NCI-H748 (cell line): ENCODE data around the gene ACOT13.
"Not testable (repeated sequence)": the region's sequence is repeated elsewhere in the genome, so short reads cannot be mapped to it uniquely, and the experiment has no call there.

Source experiments
- DNase-seq: peaks from one replicate; lab custom pipeline; 2025; ENCODE audit not compliant: unreplicated experiment; lab: John Stamatoyannopoulos, UW

The ACOT13 gene

GRCh38 chr6:24666641-24667377 lies at the start of gene ACOT13, which contains the start of gene TDP2:
ACOT13 (plus strand) TSS chr6:24667077; CDS start chr6:24667264, 187 bp downstream.
TDP2 (minus strand) TSS chr6:24666899; CDS start chr6:24666862, 37 bp downstream.
- DNase-seq = peak; percentile 96

- no peak for DNase-seq
Measured at GRCh38 chr6:24619661-24620060, 47.2 kb upstream of the ACOT13 start.

- DNase-seq = no peak
Measured at GRCh38 chr6:24620637-24621036, 46.2 kb upstream of the ACOT13 start.

- no peak for DNase-seq
Measured at GRCh38 chr6:24621626-24622289, 45.1 kb upstream of the ACOT13 start.

- no peak for DNase-seq
Measured at GRCh38 chr6:24630856-24631505, 35.9 kb upstream of the ACOT13 start.

- DNase-seq = no peak
Measured at GRCh38 chr6:24631671-24632070, 35.2 kb upstream of the ACOT13 start.

GRCh38 chr6:24632573-24632972 lies 34.3 kb upstream of the ACOT13 start:
- DNase-seq = no peak

- DNase-seq = no peak
Measured at GRCh38 chr6:24636681-24637080, 30.2 kb upstream of the ACOT13 start.

GRCh38 chr6:24640166-24640565 lies 26.7 kb upstream of the ACOT13 start:
- no peak for DNase-seq

GRCh38 chr6:24640631-24641030 lies 26.2 kb upstream of the ACOT13 start:
- not testable (repeated sequence) for DNase-seq

- DNase-seq = no peak
Measured at GRCh38 chr6:24642061-24642460, 24.8 kb upstream of the ACOT13 start.

- peak; percentile 50 for DNase-seq
Measured at GRCh38 chr6:24643920-24644319, 23.0 kb upstream of the ACOT13 start.

- DNase-seq = no peak
Measured at GRCh38 chr6:24644377-24644776, 22.5 kb upstream of the ACOT13 start.

GRCh38 chr6:24646771-24647170 lies 20.1 kb upstream of the ACOT13 start:
- DNase-seq = peak; percentile 62

GRCh38 chr6:24648276-24648675 lies 18.6 kb upstream of the ACOT13 start:
- no peak for DNase-seq

- no peak for DNase-seq
Measured at GRCh38 chr6:24649691-24650090, 17.2 kb upstream of the ACOT13 start.

GRCh38 chr6:24650365-24650764 lies 16.5 kb upstream of the ACOT13 start:
- no peak for DNase-seq

- DNase-seq = no peak
Measured at GRCh38 chr6:24655215-24655614, 11.7 kb upstream of the ACOT13 start.

GRCh38 chr6:24658573-24659560 lies 8.0 kb upstream of the ACOT13 start:
- DNase-seq = no peak

GRCh38 chr6:24659561-24659960 lies 7.3 kb upstream of the ACOT13 start:
- no peak for DNase-seq

GRCh38 chr6:24660105-24660504 lies 6.8 kb upstream of the ACOT13 start:
- no peak for DNase-seq
